ENCODE measurements around the gene LRRC23.
A peak's percentile ranks its signal among the peaks of the same experiment; 100 is the strongest.
"Not testable (repeated sequence)": the region's sequence is repeated elsewhere in the genome, so short reads cannot be mapped to it uniquely, and the experiment has no call there.

Gene LRRC23

GRCh38 chr12:6883252-6883651 lies 21.4 kb upstream of the LRRC23 start:
- no peaks in the 10 kb centered on the region for H3K27me3 ChIP-seq (ENCODE audit: control insufficient read depth, insufficient read depth, low read length)
- H3K36me3 ChIP-seq (ENCODE audit: control insufficient read depth, insufficient read depth, low read length): no peaks in the 10 kb centered on the region
- H3K4me3 ChIP-seq (ENCODE audit: low read length): no peak overlapping the region
- no peak overlapping the region for H3K9ac ChIP-seq (ENCODE audit: low read length)
- peaks cover 5% of the 10 kb centered on the region for H3K4me1 ChIP-seq (ENCODE audit: control insufficient read depth, insufficient read depth, low read length)
- no peaks in the 10 kb centered on the region for H3K9me3 ChIP-seq (ENCODE audit: control insufficient read depth, low read length)

GRCh38 chr12:6883683-6884082 lies 20.9 kb upstream of the LRRC23 start:
- H3K27me3 ChIP-seq (ENCODE audit: control insufficient read depth, insufficient read depth, low read length): no peaks in the 10 kb centered on the region
- no peak overlapping the region for H3K9ac ChIP-seq (ENCODE audit: low read length)
- no peak overlapping the region for H3K4me3 ChIP-seq (ENCODE audit: low read length)
- no peaks in the 10 kb centered on the region for H3K36me3 ChIP-seq (ENCODE audit: control insufficient read depth, insufficient read depth, low read length)
- H3K4me1 ChIP-seq (ENCODE audit: control insufficient read depth, insufficient read depth, low read length): peaks cover 5% of the 10 kb centered on the region
- no peaks in the 10 kb centered on the region for H3K9me3 ChIP-seq (ENCODE audit: control insufficient read depth, low read length)

- H3K36me3 ChIP-seq (ENCODE audit: control insufficient read depth, insufficient read depth, low read length): no peaks in the 10 kb centered on the region
- no peaks in the 10 kb centered on the region for H3K27me3 ChIP-seq (ENCODE audit: control insufficient read depth, insufficient read depth, low read length)
- peaks cover 5% of the 10 kb centered on the region for H3K4me1 ChIP-seq (ENCODE audit: control insufficient read depth, insufficient read depth, low read length)
- H3K9me3 ChIP-seq (ENCODE audit: control insufficient read depth, low read length): no peaks in the 10 kb centered on the region
- H3K4me3 ChIP-seq (ENCODE audit: low read length): no peak overlapping the region
- no peak overlapping the region for H3K9ac ChIP-seq (ENCODE audit: low read length)
These were observed 20.1 kb upstream of the LRRC23 start for GRCh38 chr12:6884539-6884938.

GRCh38 chr12:6886206-6886999 lies 18.2 kb upstream of the LRRC23 start:
- not testable (repeated sequence) for H3K9me3 ChIP-seq (ENCODE audit: control insufficient read depth, low read length); H3K4me3 ChIP-seq (ENCODE audit: low read length); H3K9ac ChIP-seq (ENCODE audit: low read length); H3K36me3 ChIP-seq (ENCODE audit: control insufficient read depth, insufficient read depth, low read length); H3K27me3 ChIP-seq (ENCODE audit: control insufficient read depth, insufficient read depth, low read length); H3K4me1 ChIP-seq (ENCODE audit: control insufficient read depth, insufficient read depth, low read length)

GRCh38 chr12:6887460-6887859 lies 17.2 kb upstream of the LRRC23 start:
- Histone ChIP-seq H3K36me3 (ENCODE audit: control insufficient read depth, insufficient read depth, low read length) (no peaks in the 10 kb centered on the region), H3K27me3 (ENCODE audit: control insufficient read depth, insufficient read depth, low read length) (no peaks in the 10 kb centered on the region), H3K9me3 (ENCODE audit: control insufficient read depth, low read length) (no peaks in the 10 kb centered on the region), H3K4me3 (ENCODE audit: low read length) (no peak overlapping the region), H3K4me1 (ENCODE audit: control insufficient read depth, insufficient read depth, low read length) (peaks cover 12% of the 10 kb centered on the region), H3K9ac (ENCODE audit: low read length) (no peak overlapping the region)

- H3K9ac ChIP-seq (ENCODE audit: low read length): no peak overlapping the region
These were observed 16.3 kb upstream of the LRRC23 start for GRCh38 chr12:6888360-6888759.

GRCh38 chr12:6888794-6889193 lies 15.8 kb upstream of the LRRC23 start:
- not testable (repeated sequence) for H3K4me3 ChIP-seq (ENCODE audit: low read length); H3K36me3 ChIP-seq (ENCODE audit: control insufficient read depth, insufficient read depth, low read length); H3K9me3 ChIP-seq (ENCODE audit: control insufficient read depth, low read length); H3K9ac ChIP-seq (ENCODE audit: low read length); H3K27me3 ChIP-seq (ENCODE audit: control insufficient read depth, insufficient read depth, low read length)
- peaks cover 12% of the 10 kb centered on the region for H3K4me1 ChIP-seq (ENCODE audit: control insufficient read depth, insufficient read depth, low read length)

More at GRCh38 chr12:6888360-6888759, 16.3 kb upstream of the LRRC23 start:
- H3K36me3 ChIP-seq (ENCODE audit: control insufficient read depth, insufficient read depth, low read length): no peaks in the 10 kb centered on the region
- no peaks in the 10 kb centered on the region for H3K27me3 ChIP-seq (ENCODE audit: control insufficient read depth, insufficient read depth, low read length)
- H3K9me3 ChIP-seq (ENCODE audit: control insufficient read depth, low read length): no peaks in the 10 kb centered on the region
- no peak overlapping the region for H3K4me3 ChIP-seq (ENCODE audit: low read length)
- H3K4me1 ChIP-seq (ENCODE audit: control insufficient read depth, insufficient read depth, low read length): peaks cover 12% of the 10 kb centered on the region

- H3K9ac ChIP-seq (ENCODE audit: low read length): peak overlapping the region; percentile 61
- H3K9me3 ChIP-seq (ENCODE audit: control insufficient read depth, low read length); H3K4me3 ChIP-seq (ENCODE audit: low read length): not testable (repeated sequence)
These were observed 14.6 kb upstream of the LRRC23 start for GRCh38 chr12:6889775-6890573.

GRCh38 chr12:6890789-6891645 lies 13.6 kb upstream of the LRRC23 start:
- Histone ChIP-seq H3K4me3 (ENCODE audit: low read length) (peak overlapping the region; percentile 69), H3K9me3 (ENCODE audit: control insufficient read depth, low read length) (no peaks in the 10 kb centered on the region), H3K36me3 (ENCODE audit: control insufficient read depth, insufficient read depth, low read length) (no peaks in the 10 kb centered on the region), H3K4me1 (ENCODE audit: control insufficient read depth, insufficient read depth, low read length) (peaks cover 12% of the 10 kb centered on the region), H3K9ac (ENCODE audit: low read length) (peak overlapping the region; percentile 86), H3K27me3 (ENCODE audit: control insufficient read depth, insufficient read depth, low read length) (no peaks in the 10 kb centered on the region)

More at GRCh38 chr12:6889775-6890573, 14.6 kb upstream of the LRRC23 start:
- not testable (repeated sequence) for H3K27me3 ChIP-seq (ENCODE audit: control insufficient read depth, insufficient read depth, low read length); H3K36me3 ChIP-seq (ENCODE audit: control insufficient read depth, insufficient read depth, low read length)
- H3K4me1 ChIP-seq (ENCODE audit: control insufficient read depth, insufficient read depth, low read length): peaks cover 12% of the 10 kb centered on the region

GRCh38 chr12:6891646-6892001 lies 13.0 kb upstream of the LRRC23 start:
- H3K9me3 ChIP-seq (ENCODE audit: control insufficient read depth, low read length): no peaks in the 10 kb centered on the region
- no peaks in the 10 kb centered on the region for H3K27me3 ChIP-seq (ENCODE audit: control insufficient read depth, insufficient read depth, low read length)
- H3K36me3 ChIP-seq (ENCODE audit: control insufficient read depth, insufficient read depth, low read length): no peaks in the 10 kb centered on the region
- peak overlapping the region; percentile 86 for H3K9ac ChIP-seq (ENCODE audit: low read length)
- peaks cover 12% of the 10 kb centered on the region for H3K4me1 ChIP-seq (ENCODE audit: control insufficient read depth, insufficient read depth, low read length)
- peak overlapping the region; percentile 69 for H3K4me3 ChIP-seq (ENCODE audit: low read length)

GRCh38 chr12:6892683-6893082 lies 11.9 kb upstream of the LRRC23 start:
- not testable (repeated sequence) for H3K9ac ChIP-seq (ENCODE audit: low read length); H3K9me3 ChIP-seq (ENCODE audit: control insufficient read depth, low read length); H3K4me3 ChIP-seq (ENCODE audit: low read length); H3K27me3 ChIP-seq (ENCODE audit: control insufficient read depth, insufficient read depth, low read length); H3K36me3 ChIP-seq (ENCODE audit: control insufficient read depth, insufficient read depth, low read length)
- H3K4me1 ChIP-seq (ENCODE audit: control insufficient read depth, insufficient read depth, low read length): peaks cover 12% of the 10 kb centered on the region

GRCh38 chr12:6894321-6894720 lies 10.3 kb upstream of the LRRC23 start:
- peaks cover 13% of the 10 kb centered on the region for H3K4me1 ChIP-seq (ENCODE audit: control insufficient read depth, insufficient read depth, low read length)
- H3K36me3 ChIP-seq (ENCODE audit: control insufficient read depth, insufficient read depth, low read length): no peaks in the 10 kb centered on the region
- no peak overlapping the region for H3K4me3 ChIP-seq (ENCODE audit: low read length)
- H3K27me3 ChIP-seq (ENCODE audit: control insufficient read depth, insufficient read depth, low read length): no peaks in the 10 kb centered on the region
- H3K9ac ChIP-seq (ENCODE audit: low read length): no peak overlapping the region
- H3K9me3 ChIP-seq (ENCODE audit: control insufficient read depth, low read length): no peaks in the 10 kb centered on the region
